Gastrocnemius medialis (tissue), 4 donors: ENCODE results near the gene JADE2. TPM values are rescaled to one million over a fixed set of nuclear protein-coding genes. Genes with fewer than 3 reads are reported as not detected.
A peak's percentile ranks its signal among the peaks of the same experiment; 100 is the strongest.

Experiments
- ATAC-seq, 2 donors: fragments of 150-250 bp; one replicate each; pipeline ENCODE4 v1.9.1; 2016
- DNase-seq, 2 donors: peaks; one replicate each; pipeline ENCODE4 v3.0.0-alpha.2; 2019
- H3K27ac ChIP-seq, 4 donors: fragments of 200-600 bp; sonication (generic); 1 replicate in 1 of 4; 2 replicates in 3 of 4; pipeline ENCODE4 v1.5.1; 2016 to 2018; ENCODE audit warnings: mild to moderate bottlenecking in 2 of 4, moderate library complexity in 1 of 4
- H3K27me3 ChIP-seq, 3 donors: fragments of 200-600 bp; sonication (generic) in 2 of 3; 1 replicate in 1 of 3; 2 replicates in 2 of 3; pipeline versions ENCODE4 v1.5.1 to v1.6.0; 2016 to 2019; ENCODE audit warnings: mild to moderate bottlenecking in 1 of 3, moderate library complexity in 1 of 3
- H3K36me3 ChIP-seq, 2 donors: fragments of 200-600 bp; sonication (generic) in 1 of 2; one replicate each; pipeline ENCODE4 v1.5.1; 2017 to 2018
- H3K4me1 ChIP-seq, 2 donors: fragments of 200-600 bp; sonication (generic) in 1 of 2; one replicate each; pipeline ENCODE4 v1.5.1; 2016 to 2017; ENCODE audit warnings: mild to moderate bottlenecking in 2 of 2
- H3K4me3 ChIP-seq, 4 donors: fragments of 200-600 bp; sonication (generic) in 3 of 4; 1 replicate in 1 of 4; 2 replicates in 3 of 4; pipeline ENCODE4 v1.5.1; 2016 to 2019; ENCODE audit warnings: mild to moderate bottlenecking in 2 of 4
- H3K9me3 ChIP-seq, 3 donors: fragments of 200-600 bp; sonication (generic) in 2 of 3; 1 replicate in 1 of 3; 2 replicates in 2 of 3; pipeline ENCODE4 v1.5.1; 2016 to 2019
- POLR2A ChIP-seq, 2 donors: fragments of 450-650 bp; IDR thresholded peaks; one replicate each; pipeline ENCODE4 v1.6.1; 2017; ENCODE audit warnings: antibody characterized with exemption in 2 of 2, mild to moderate bottlenecking in 2 of 2, moderate library complexity in 2 of 2
- in situ Hi-C, 4 donors: fragments of 200-750 bp; cut with MboI; loops; one replicate each; pipeline versions ENCODE4 v1.15.0 to v1.8.0; 2017; ENCODE audit warnings: low sequenced_read_pairs in 4 of 4
- intact Hi-C: fragments of 100-400 bp; cut with DNase I; formaldehyde crosslinking; loops from one replicate; pipeline ENCODE4 v1.15.1; 2023; ENCODE audit warnings: low total_unique reads
- total RNA-seq, 4 donors: library from RNA; depleted of rRNA; stranded (reverse); fragments of >200 nt; gene quantifications; one replicate each; pipeline versions ENCODE4 v1.1.0 to v1.2.3, GENCODE V29; 2016
- TF ChIP-seq, protein P1 (sequence below), 5 experiments: fragments of 450-650 bp in 3 of 5; fragments of 200-600 bp in 2 of 5; sonication (generic) in 2 of 5; IDR thresholded peaks in 4 of 5; conservative IDR thresholded peaks in 1 of 5; 1 replicate in 4 of 5; 2 replicates in 1 of 5; pipeline ENCODE4 v1.5.1; 2016 to 2019; ENCODE audit warnings: antibody characterized with exemption in 5 of 5, mild to moderate bottlenecking in 3 of 5, moderate library complexity in 3 of 5

Gene JADE2
- total RNA-seq, 4 donors from 2014 or later: 17.3 to 44.5 (median 19.8) TPM

DNA sequence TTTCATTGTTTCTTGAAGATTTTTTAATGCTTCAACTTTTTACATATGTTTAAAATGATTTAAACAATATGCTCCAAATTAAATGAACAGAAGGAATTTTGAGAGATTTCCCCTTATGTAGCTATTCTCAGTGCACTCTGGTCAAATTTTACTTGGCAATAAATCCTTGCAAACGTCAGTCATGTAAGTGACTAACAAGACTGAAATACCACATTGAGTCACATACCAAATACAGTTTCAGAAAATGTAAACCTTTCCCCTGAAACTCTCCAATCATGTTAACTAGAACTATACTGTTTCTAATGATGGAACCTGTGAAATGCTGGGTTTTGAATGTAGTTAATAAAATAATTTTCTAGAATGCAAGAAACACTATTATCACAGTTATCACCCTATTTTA, 77.6 kb downstream of the JADE2 start:
- intact Hi-C loops: no loop called here
- H3K4me1 ChIP-seq: peaks cover 9 to 19% of the 10 kb centered on the region in 2 donors
- ATAC-seq: peak; percentile 90 to 91
- no peak for DNase-seq
- no peak for TF ChIP-seq POLR2A (IDR thresholded peaks at IDR 0.05)
- TF ChIP-seq, protein P1, sequence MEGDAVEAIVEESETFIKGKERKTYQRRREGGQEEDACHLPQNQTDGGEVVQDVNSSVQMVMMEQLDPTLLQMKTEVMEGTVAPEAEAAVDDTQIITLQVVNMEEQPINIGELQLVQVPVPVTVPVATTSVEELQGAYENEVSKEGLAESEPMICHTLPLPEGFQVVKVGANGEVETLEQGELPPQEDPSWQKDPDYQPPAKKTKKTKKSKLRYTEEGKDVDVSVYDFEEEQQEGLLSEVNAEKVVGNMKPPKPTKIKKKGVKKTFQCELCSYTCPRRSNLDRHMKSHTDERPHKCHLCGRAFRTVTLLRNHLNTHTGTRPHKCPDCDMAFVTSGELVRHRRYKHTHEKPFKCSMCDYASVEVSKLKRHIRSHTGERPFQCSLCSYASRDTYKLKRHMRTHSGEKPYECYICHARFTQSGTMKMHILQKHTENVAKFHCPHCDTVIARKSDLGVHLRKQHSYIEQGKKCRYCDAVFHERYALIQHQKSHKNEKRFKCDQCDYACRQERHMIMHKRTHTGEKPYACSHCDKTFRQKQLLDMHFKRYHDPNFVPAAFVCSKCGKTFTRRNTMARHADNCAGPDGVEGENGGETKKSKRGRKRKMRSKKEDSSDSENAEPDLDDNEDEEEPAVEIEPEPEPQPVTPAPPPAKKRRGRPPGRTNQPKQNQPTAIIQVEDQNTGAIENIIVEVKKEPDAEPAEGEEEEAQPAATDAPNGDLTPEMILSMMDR (IDR thresholded peaks at IDR 0.05 in 4 of 5, conservative IDR thresholded peaks at IDR 0.05 in 1 of 5): no peak
- H3K9me3 ChIP-seq: no peaks in the 10 kb centered on the region
- H3K4me3 ChIP-seq: no peak overlapping the region
- in situ Hi-C loops: no loop called here
- peaks cover 5 to 45% of the 10 kb centered on the region in 2 donors for H3K36me3 ChIP-seq
- H3K27ac ChIP-seq: peak overlapping the region; percentile 59 to 71 (median 69)
- no peaks in the 10 kb centered on the region for H3K27me3 ChIP-seq

DNA sequence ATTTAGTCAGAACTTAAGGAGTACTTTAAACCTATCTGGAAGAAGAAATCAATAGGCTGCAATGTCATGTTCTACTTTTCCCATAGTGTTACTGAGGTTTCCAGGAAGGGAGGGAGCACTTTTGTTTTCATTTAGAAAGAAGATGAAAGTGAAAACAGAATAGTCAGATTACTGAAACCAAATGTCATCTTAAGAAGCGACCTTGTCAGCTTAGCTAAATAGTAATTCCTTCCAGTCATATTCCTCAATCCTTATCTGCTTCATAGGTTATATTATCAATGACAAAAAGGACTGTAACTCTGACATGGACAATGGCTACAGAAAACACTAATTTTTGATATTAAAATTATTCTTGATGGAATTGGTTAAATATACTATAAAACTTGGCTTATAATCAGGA, 79.4 kb downstream of the JADE2 start:
- H3K27ac ChIP-seq: peak overlapping the region; percentile 0 to 37 (median 14)
- no peaks in the 10 kb centered on the region for H3K9me3 ChIP-seq
- peaks cover 5 to 63% of the 10 kb centered on the region in 2 donors for H3K36me3 ChIP-seq
- TF ChIP-seq, protein P1 (IDR thresholded peaks at IDR 0.05 in 4 of 5, conservative IDR thresholded peaks at IDR 0.05 in 1 of 5): no peak
- no peak for TF ChIP-seq POLR2A (IDR thresholded peaks at IDR 0.05)
- no peak overlapping the region for H3K4me3 ChIP-seq
- peaks cover 25 to 34% of the 10 kb centered on the region in 2 donors for H3K4me1 ChIP-seq
- no peak for DNase-seq
- intact Hi-C loops: no loop called here
- H3K27me3 ChIP-seq: no peaks in the 10 kb centered on the region
- no peak for ATAC-seq
- in situ Hi-C loops: no loop called here

DNA sequence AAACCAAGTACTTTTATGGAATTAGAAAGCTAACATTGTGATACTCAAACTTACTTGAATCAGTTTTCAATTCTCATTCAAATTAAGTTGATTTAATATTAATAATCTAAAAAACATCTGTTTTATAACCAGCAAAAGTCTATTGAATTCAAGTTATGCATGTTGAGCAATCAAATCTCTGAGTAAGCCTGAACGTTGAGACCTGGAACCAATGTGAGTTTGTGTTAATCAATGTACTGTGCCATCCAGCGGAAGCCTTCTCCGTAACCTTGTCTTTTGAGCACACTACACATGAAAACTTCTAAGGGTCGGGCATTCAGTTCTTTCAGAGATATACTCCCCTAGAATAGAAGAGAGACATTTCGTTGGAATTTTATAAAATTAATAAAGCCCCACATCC, 81.3 kb downstream of the JADE2 start:
- in situ Hi-C loops: no loop called here
- H3K4me3 ChIP-seq: no peak overlapping the region
- peaks cover 34 to 38% of the 10 kb centered on the region in 2 donors for H3K4me1 ChIP-seq
- DNase-seq (no peak), ATAC-seq (no peak)
- H3K9me3 ChIP-seq: no peaks in the 10 kb centered on the region
- TF ChIP-seq, protein P1 (IDR thresholded peaks at IDR 0.05 in 4 of 5, conservative IDR thresholded peaks at IDR 0.05 in 1 of 5): no peak
- TF ChIP-seq POLR2A (IDR thresholded peaks at IDR 0.05): no peak
- intact Hi-C loops: no loop called here
- peak overlapping the region in 1 of 4 donors; percentile 15 for H3K27ac ChIP-seq
- H3K27me3 ChIP-seq: no peaks in the 10 kb centered on the region
- peaks cover 5 to 76% of the 10 kb centered on the region in 2 donors for H3K36me3 ChIP-seq

DNA sequence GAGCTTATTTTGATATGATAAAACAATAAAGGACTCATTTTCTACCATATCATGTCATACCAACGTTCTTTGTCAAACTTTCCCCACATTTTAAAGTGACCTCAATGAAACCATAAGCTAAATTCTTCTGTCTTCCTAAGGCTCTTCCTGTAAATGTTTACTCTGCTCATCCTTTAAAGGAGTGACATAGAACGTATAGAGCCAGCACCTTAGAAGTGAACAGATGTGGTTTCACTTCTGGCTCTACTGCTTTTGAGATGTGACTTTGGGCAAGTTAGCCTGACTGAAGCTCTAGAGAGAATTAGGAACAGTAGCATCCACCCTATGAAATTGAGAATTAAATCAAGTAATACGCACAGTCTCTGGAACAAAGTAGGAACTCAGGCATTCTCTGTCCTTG, 83.1 kb downstream of the JADE2 start:
- ATAC-seq: no peak
- Histone ChIP-seq H3K27ac (peak overlapping the region; percentile 68 to 80 (median 80)), H3K36me3 (peaks cover 5 to 85% of the 10 kb centered on the region in 2 donors), H3K27me3 (no peaks in the 10 kb centered on the region), H3K4me3 (no peak overlapping the region), H3K9me3 (no peaks in the 10 kb centered on the region), H3K4me1 (peaks cover 23 to 26% of the 10 kb centered on the region in 2 donors)
- TF ChIP-seq, protein P1 (IDR thresholded peaks at IDR 0.05 in 4 of 5, conservative IDR thresholded peaks at IDR 0.05 in 1 of 5): no peak
- TF ChIP-seq POLR2A (IDR thresholded peaks at IDR 0.05): no peak
- intact Hi-C loops (no loop called here), in situ Hi-C loops (no loop called here)
- no peak for DNase-seq
